HG03045 (cell line): ENCODE data around the gene COL5A1.
"Not testable (repeated sequence)": the region's sequence is repeated elsewhere in the genome, so short reads cannot be mapped to it uniquely, and the experiment has no call there.

Source experiments
- ATAC-seq: cut with Tn5 transposase; IDR thresholded peaks from one replicate; pipeline ENCODE4 v1.9.1; 2021; ENCODE audit warnings: mild to moderate bottlenecking, moderate library complexity; ENCODE audit not compliant: unreplicated experiment

COL5A1 gene

DNA sequence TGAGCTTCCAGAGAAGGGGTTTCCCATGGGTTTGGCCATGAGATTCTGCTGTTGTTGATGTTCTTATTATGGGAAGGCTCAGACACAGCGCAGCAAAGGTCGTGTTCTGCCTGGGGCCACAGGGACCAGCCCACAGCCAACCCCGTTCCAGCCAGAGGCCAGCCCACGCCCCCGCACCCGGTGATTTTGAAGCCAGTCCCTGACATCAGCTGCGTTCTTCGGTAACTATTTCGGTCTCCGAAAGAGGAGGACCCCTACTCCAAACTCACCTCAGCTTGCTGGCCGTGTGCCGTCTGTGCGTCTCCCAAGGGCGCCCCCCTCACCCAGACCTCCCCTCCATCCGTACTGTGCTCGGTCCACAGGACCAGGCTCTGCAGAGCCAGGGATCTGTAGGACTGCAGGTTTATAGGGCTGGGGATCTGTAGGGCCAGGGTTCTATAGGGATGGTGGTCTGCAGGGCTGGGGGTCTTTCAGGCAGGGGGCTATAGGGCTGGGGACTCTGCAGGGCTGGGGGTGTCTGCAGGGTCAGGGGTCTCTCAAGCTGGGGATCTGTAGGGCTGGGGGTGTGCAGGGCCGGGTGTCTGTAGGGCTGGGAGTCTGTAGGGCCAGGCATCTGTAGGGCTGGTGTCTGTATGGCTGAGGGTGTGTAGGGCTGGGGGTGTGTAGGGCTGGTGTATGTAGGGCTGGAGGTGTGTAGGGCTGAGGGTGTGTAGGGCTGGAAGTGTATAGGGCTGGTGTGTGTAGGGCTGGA is 11.8 kb downstream of the COL5A1 start:
- ATAC-seq = no peak

DNA sequence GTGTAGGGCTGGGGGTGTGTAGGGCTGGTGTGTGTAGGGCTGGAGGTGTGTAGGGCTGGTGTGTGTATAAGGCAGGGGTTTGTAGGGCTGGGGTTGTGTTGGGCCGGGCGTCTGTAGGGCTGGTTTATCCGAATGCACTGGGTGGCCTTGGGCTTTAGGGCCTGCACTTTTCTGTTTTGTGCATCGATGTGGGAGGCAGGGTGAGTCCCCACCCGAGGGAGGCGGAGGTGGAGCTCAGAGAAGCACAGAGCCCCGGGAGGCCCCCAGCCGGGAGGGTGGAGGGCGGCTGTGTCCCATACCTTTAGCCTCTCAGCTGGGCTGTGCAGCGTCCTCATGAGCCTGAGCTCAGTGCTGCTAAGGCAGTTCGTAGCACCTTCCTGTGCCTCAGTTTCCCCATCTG is 13.5 kb downstream of the COL5A1 start:
- ATAC-seq = no peak

DNA sequence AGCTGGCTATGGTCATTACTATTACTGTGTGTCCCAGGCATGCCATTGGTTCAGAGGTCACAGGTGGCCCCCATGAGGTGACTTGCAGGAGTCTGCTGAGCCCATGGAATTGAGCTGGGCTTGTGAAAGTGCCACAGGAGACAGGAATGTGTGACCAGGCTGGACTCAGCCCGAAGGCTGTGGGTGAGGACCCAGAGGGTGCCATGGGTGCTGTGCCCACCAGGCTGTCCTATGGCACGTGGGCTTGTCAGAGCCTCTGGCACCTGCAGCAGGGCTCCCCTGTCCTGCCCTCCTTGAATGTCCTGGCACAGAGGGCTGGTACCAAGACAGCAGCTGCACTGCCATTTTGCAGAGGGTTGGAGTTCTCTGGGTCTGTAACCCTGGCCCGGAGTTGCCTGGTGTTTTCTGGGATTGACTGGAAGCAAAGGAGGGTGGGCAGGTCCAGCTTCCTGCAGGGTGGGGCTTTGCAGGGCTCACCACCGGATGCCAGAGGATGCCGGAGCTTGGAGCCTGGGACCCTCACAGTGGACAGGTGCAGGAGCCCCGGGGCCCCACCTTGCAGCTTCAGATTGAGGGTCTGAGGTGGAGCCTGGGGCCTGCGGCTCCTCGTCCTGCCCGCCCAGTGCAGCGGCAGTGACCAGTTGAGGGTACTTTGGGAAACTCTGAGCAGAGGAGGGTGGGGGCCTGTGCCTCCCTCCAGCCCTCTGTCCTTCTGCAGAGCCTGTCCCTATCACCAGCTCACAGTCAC is 14.2 kb downstream of the COL5A1 start:
- ATAC-seq = no peak

DNA sequence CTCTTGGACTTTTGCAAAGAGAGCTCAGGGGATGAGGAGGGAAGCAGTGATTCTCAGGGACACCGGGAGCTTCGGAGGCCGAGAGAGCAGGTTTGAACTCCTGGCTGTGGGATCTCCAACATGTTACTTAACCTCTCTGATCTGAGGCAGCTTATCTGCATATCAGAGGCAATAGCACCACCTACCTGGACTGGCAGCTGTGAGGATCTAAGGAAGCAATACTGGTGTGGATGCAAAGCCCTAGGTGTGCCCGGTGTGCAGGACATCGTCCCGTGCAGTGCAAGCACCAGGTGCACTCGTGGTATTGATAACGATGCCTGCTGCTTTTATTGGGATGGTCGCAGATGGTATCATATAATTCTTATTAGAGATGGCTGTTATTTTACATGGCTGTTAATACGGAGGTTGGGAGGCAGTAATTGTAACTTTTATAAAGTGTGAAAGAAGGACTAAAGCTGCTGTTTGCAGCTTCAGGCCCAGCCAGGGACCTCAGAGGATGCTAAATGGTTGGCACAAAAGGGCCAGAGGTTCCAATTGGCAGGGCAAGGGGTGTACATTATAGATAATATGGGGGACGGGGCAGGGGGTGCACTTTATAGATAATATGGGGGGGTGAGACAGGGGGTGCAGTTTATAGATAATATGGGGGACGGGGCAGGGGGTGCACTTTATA is 14.9 kb downstream of the COL5A1 start:
- no peak for ATAC-seq

DNA sequence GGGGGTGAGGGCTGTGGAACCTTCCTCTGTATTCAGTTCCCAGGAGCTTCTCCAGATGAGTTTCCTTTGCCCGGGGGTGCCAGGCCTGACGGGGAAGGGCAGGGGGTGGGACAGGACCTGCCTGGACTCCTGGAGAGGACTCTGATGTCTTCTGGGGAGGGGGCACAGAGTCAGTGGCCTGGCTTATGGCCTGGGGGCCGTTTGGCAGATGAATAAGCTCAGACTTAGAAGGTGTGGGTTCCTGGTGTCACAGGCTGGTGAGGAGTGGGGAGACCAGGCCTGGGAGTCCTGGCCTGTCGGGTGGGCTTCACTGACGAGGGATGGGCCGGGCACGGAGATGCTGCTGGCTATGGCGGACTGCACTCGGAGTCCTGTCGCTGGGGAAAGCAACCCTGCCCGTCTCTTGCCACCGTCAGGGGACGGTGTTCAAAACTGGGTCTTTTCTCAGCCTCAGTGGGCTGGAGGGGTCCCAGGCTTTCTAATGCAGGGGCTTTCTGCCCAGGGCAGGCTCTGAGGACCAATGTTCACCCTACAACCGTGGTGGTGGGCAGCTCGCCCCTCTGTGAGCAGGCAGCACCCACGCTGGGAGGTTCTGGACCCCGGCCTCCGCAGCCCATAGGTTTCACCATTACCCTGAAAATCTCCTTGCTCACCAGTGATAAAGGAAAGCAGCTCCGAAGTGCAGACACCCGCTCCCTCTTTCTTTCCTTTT is 16.2 kb downstream of the COL5A1 start:
- no peak for ATAC-seq

DNA sequence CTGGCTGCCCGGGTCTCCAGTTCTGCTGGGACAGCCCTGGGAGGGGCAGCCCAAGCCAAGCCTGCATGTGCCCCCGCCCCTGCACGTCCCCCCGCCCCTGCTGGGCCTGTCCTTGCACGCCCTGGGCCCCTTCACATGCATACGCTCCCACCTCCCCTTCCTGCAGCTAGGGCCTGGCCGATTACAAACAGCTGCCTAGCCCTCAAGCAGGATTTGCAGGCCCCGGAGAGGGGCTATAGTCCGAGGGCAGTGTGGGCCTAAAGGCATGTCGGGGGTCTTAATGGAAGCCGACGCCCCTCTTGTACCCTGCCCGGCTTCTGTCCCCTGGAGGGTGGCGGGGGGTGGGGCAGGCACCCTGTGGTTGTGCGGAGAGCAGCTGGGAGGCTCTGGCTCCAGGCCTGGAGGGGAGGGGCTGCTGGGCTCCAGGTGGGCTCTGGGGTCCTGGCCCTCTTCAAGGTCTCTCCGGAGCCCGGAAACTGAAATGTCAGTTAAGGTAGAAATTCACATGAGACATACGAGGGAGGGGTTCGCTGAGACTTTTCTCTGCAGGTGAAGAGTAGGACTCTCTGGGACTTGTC is 16.9 kb downstream of the COL5A1 start:
- no peak for ATAC-seq

GRCh38 chr9:134659688-134660131 is 18.1 kb downstream of the COL5A1 start:
- ATAC-seq = no peak

DNA sequence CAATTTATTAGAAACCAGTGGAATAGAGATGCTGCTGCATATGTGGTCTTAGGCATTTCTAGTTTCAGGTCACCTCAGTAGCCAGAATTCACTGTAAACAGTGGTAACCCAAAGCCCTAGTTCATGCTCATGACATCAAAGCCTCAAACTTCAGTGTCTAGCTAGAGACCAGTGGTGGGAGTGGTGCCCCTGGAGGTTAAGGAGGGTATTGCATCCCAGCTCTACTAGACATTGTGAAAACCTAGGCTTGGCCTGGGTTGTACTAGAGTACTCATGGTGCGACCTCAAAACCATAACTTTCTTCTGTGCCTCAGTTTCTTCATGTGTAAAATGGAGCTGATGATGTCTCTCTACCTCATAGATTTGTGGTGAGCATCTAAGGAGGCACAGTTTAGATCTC is 18.8 kb downstream of the COL5A1 start:
- no peak for ATAC-seq

DNA sequence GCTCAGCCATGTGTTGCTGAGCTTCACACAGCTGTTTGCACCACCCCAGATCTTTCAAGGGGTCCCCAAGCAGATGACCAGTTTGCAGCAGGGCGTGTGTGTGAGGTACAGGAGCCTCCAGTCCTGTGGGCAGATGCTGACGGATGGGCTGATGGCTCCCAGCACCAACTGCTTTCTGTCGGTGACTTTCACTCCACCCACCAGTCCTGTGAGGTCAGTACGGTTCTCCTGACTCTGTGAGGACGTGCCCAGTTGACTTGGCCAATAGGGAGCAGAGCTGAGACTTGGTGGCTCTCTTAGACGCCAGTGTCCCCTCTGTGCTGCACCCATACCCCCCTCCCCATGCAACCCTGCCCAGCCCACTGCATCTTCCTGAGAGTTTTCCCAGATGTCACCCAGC is 19.7 kb downstream of the COL5A1 start:
- ATAC-seq = no peak

GRCh38 chr9:134661791-134662142 is 20.2 kb downstream of the COL5A1 start:
- no peak for ATAC-seq

DNA sequence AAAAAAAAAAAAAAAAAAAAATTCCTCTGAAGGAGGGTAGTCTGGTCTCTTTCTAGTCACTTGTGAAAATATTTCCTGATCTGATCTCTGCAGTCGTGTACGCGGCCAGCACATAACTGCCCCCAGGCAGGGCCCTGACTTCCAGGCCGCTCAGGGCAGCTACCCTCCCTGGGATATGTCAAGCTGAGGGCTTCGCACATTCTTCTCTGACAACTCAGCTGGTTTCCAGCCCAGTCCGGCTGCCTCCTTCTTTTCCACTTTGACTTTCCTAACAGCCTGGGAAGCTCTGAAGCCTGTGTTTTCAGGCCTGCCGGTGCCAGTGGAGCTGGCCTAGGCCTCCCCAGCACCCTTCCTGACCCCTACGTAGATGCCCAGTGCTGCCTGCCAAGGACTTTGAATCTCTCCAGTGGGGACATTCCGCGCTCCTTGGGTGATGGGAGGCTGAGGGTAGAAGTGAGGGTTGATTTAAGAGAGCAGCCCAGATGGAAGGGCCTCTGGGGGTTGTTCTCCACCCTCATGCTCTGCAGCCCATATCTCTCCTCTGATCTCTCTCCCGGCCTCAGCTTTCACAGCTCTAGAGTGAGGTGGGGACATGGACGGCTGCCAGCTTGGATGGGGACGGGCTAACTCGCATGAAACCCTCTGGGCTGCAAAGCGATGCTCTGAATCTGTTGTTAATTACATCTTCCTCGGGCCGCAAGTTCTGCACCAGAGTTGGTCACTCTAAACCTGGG is 20.7 kb downstream of the COL5A1 start:
- ATAC-seq = no peak

- ATAC-seq = no peak
These were observed 21.5 kb downstream of the COL5A1 start for GRCh38 chr9:134663084-134663483.

DNA sequence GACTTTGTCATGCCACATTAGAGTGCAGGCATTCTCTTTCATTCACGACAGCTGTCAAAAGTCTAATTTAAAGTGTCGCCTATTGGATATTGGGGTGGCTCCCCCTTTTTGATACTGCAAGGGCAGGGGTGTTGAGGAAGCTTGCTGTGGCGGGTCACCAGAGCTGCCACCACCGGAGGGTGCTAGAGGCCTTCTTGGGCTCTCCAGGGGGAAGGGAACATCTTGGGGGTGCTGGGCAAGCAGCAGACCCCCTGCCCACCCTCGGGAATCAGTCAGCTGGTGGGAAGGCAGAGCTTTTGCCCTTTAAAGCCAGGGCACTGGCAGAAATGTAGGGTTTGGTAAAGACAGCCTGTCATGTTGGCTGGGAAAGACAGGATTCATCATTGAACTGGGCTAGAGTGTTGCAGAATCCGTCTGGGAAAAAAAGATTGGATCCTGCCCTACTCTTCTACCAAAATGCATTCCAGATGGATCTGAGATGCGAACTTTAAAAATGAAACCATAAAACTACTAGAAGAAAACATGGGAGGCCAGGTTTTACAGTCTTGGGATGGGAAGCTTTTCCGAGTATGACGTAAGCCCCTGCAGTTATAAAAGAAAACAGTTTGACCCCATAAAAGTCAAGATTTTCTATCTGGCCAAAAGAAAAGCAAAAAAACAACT is 22.3 kb downstream of the COL5A1 start:
- ATAC-seq = no peak

GRCh38 chr9:134664446-134664845 is 22.8 kb downstream of the COL5A1 start:
- no peak for ATAC-seq

DNA sequence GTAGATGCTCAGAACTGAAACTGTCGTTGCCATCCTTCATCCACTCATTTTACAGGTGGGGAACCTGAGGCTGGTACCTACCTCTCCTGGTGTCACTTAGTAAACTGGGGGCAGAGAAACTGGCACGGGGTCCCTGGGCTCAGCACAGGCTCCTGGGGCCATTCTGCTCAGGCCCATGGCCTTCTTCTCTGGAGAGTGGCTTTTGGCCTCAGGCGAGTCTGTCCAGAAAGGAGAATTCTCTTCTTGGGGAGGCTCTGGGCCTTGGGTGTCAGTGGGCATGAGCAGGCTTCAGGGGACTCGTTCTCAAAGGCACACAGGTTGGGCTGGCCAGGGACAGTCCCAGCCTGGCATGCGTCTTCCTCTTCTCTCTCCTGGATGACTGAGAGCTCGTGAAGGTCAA is 24.6 kb downstream of the COL5A1 start:
- no peak for ATAC-seq

GRCh38 chr9:134666831-134667230 is 25.2 kb downstream of the COL5A1 start:
- ATAC-seq = no peak

GRCh38 chr9:134668977-134669376 is 27.4 kb downstream of the COL5A1 start:
- ATAC-seq = not testable (repeated sequence)

GRCh38 chr9:134669399-134669955 is 27.9 kb downstream of the COL5A1 start:
- ATAC-seq = no peak

DNA sequence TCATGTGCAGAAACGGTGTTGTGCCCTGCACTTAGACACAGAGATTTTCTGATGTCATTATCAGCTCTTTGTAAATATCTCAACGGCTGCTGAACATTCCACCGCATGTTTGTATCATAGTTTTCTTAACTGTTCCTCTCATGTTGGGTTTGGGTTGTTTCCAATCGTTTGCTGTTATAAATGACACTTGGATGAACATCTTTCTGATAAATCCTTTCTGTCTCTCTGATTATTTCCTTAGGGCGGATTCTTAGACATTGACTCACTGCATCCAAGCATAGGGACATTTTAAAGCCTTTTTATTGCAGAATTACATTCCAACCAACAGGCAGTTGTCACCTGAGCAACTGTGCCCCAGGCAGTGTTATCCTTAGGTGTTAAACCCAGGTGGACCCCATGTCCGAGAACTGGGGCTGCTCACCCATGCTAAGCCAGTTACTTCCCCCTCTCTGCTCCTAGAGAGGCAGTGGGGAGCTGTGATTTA is 28.5 kb downstream of the COL5A1 start:
- ATAC-seq = no peak
